HG03108 (cell line): Measurements from ENCODE around the gene UBE4A.

Source experiments
- ATAC-seq: cut with Tn5 transposase; IDR thresholded peaks from one replicate; pipeline ENCODE4 v1.9.1; 2021; ENCODE audit warnings: moderate library complexity; ENCODE audit not compliant: unreplicated experiment

The UBE4A gene

DNA sequence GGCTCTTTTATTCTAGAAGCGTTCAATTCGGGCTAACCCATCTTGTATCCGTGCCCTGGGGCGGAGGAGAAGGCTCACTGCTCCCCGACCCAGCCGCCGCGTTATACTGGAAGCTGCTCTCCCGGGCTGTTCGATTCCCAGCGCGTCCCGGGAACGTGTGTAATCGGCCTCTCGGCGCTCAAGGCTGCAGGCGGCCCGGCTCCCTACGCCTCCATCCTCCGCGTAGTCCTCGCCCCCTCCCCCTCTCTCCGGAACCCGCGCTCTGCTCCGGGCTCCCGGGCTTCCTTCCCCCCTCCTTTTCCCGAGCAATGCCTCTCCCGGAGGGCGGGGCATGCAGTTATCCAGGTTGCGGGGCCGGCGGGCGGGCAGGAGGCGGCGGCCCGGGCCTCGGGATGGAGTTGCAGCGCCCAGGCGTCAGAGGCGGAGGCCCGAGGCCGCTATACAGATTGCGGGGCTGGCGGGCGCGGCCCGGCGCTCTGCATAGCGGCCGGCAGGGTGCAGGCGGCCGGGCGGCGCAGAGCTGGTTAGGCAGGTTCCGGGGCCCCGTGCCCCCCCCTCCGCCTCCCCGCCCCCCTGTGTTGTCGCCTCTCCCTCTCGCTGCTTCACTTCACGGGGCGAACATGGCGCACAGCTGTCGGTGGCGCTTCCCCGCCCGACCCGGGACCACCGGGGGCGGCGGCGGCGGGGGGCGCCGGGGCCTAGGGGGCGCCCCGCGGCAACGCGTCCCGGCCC lies 76.7 kb downstream of the UBE4A start, which contains the start of gene KMT2A:
Gene KMT2A (plus strand): TSS at position 600 of the 732 bp plus-strand sequence. CDS start 21 bp downstream, at position 621.
- peak; percentile 51 for ATAC-seq

DNA sequence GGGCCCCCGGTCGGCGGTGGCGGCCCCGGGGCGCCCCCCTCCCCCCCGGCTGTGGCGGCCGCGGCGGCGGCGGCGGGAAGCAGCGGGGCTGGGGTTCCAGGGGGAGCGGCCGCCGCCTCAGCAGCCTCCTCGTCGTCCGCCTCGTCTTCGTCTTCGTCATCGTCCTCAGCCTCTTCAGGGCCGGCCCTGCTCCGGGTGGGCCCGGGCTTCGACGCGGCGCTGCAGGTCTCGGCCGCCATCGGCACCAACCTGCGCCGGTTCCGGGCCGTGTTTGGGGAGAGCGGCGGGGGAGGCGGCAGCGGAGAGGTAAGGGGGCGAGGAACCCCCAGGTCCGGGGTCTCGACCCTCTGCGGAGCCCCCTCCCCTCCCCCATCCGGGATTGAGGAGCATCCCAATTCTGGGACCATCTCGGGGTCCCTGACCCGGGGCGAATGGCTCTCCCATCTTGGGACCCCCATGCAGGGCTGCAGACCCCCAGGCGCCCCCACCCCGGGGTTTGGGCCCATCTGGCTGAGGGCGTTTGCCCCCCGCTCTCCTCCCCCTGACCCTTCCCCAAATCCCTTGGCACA lies 77.3 kb downstream of the UBE4A start:
- ATAC-seq: peak; percentile 10

DNA sequence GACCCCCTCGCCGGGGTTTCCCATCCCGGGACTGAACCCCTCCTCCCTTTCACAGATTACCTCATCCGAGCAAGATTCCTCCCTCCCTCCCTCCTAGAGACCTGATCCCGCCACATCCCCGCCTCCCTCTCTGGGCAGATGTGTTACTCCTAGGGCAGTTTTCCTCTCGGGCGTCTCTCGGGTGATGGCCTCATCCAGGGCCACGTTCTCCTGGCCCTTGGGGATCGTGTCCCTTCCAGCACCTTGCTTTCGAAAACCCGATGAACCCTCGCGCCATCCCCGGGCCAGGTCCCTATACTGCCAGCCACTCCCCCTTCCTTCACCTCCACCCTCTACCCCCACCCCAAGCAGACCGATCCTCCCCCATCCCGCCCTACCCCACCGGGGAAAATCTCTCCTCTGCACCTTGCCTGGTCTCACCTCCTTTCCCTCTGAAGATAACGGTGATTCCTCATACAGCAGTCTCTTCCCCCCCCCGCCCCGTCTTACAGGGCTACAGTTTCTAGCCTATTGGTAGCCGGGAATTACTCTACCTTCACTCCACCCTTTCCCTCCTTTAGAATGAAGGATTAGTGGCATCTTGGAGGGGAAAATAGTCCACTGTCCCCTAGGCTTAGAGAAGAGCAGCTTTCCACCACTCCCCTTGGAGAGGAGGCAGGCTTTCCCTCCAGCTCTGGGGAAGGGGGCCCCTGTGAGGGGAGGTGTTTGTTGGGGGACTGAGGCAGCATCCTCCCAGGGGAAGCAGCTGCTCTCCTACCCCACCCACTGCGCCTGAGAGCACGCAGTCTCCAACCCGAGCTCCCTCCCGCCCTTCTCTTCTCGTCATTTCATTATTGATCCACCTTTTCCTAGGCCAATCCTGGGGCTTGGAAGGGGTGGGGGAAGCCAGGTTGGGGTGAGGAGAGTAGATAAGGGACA lies 78.1 kb downstream of the UBE4A start:
- no peak for ATAC-seq

DNA sequence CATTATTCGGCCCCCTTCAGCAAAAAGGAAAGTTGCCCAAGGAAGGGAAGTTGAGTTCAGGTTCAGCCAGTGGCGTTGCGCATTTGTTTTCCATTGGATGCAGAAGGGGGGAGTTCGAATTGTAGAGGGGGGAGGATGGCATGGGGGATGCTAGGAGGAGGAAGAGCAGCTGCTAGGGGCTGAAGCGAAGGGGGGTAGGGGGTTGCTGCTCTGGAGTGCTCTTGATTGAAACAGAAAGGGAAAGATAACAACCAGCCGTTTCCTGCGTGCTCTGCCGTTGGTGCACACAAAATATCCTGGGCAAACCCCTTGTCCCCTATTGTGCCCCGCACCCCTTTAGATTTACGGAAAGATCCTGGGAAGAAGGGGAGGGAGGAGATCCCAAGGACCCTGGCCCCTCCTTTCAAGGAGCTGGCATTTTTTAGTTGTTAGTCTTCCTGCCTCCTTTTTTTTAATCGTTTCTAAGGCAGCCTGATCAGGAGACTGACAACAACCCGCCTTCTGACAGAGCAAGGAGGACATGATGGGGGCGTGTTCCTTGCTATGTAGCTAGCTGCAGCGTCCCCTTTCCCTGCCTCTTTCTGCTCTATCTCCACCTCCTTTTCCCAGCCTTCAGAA lies 79.0 kb downstream of the UBE4A start:
- ATAC-seq: no peak

- ATAC-seq: no peak
Measured at GRCh38 chr11:118439646-118440045, 80.2 kb downstream of the UBE4A start.

DNA sequence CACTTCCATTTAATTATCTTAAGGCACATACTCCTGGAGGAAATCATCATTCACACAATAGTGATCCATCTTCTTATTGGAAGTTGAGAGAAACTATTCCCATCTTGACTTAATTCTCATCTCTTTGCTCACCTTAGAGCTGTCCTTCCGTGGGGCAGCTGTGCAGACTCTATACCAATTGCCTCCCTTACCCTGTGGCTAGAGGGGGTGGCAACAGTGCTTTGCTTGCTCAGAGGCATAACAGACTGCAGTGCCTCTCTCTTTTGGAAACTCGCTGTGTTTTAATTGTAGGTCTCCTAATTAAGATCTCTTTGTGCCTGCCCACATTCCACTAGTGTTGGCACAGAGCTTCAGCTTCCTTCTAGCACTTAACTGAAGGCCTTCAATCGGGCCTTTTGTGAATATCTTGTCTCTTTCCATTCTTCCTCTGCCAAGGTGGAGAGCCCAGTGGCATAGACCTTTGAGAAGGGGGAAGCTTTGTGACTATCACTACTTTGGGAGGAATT lies 82.4 kb downstream of the UBE4A start:
- ATAC-seq: no peak

- ATAC-seq: no peak
Measured at GRCh38 chr11:118442301-118442700, 82.9 kb downstream of the UBE4A start.

DNA sequence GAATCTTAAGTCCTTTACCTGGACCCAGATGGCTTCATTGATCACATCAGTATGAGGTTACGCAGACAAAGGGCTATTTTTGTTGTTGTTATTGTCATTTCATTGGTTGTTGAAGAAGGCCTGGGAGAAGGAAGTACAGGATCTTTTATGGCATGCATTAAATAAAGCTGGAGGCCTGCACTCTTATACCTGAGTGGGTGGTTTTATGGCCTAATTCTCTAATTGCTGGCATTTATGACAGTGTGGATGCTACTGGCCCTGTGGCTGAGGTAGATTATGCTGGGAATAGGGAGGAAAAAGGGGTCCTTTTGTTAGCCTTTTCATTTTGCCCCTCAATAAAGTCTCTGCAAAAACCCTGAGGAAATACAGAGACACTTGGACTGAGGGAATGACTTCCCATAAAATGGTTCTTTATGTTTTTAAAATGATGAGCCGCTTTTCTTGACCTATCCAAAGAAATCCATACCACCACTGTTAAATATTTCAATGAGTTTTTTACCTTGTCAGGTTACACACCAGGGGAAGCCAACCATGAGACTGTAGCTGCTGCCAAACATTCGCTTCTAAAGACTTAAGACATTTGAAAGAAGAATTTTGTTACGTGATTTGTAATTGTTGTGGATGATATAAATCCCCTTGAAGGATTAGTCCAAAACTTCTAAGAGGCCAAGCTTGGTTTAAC lies 83.6 kb downstream of the UBE4A start:
- ATAC-seq: peak; percentile 13

GRCh38 chr11:118443590-118444218 lies 84.3 kb downstream of the UBE4A start:
- ATAC-seq: peak; percentile 46

DNA sequence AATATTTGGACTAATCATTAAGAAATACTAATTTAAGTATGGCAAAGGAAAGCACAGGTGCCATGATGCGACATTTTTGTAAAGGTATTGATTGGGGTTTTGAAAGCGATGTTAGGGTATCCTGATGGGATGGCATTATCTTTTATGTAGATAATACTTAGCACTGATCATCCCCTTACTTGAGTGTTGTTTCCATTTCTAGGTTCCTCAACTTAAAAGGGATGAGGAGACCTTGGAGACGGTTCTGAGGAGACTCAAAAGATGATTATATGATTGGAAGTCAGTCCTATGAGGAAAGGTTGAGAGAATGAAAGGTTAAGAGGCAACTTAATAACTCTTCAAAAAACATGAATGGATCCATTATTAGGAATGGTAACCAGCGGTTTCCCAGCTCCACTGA lies 88.0 kb downstream of the UBE4A start:
- no peak for ATAC-seq

DNA sequence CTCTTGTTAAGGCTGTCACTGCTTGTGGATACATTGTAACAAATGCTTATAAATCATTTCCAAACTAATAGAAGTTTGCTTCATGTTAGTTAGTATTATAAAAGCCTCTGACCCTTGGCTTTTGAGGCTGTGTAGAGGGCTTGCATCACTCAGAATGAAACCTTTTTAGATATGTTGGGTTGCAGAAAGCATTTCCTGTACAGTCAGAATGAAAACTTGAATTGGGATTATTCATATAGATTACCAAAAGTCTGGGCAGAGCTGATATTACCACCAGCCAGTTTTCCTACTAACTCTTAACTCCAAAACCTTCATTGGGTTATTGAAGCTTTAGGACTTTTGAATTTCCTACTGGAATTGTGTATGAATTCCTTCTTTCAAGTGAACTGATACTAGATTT lies 88.9 kb downstream of the UBE4A start:
- peak; percentile 76 for ATAC-seq
